GM08714 (cell line): ENCODE results near the gene MAGI1.
"Not testable (repeated sequence)": the region's sequence is repeated elsewhere in the genome, so short reads cannot be mapped to it uniquely, and the experiment has no call there.

Source experiments
- H3K4me3 ChIP-seq: fragments of 200-500 bp; sonication (Bioruptor generic); 2 replicates; pipeline ENCODE4 v1.5.1; 2014; ENCODE audit warnings: mild to moderate bottlenecking, low read length, inconsistent platforms
- ZNF274 ChIP-seq: IDR thresholded peaks from 2 replicates; pipeline ENCODE4 v1.6.1; 2012; ENCODE audit warnings: mild to moderate bottlenecking, low read depth, low read length

The MAGI1 gene

DNA sequence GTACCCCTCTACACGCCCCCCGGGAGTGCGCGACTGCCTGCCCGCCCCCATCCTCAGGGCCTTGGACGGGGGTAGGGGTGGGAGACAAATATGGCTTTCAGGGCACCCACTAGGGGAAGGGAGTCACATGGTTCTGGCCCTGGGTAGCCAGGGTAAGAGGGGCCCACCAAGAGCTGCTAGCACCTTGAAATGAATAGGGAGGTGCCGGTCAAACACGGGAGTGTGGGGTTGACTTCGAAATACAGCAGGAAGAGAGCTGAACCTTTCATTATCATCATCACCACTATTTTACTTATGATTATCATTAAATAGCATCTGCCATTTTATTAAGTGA is 489.1 kb downstream of the MAGI1 start:
- no peak overlapping the region for H3K4me3 ChIP-seq
- TF ChIP-seq ZNF274: no peak

DNA sequence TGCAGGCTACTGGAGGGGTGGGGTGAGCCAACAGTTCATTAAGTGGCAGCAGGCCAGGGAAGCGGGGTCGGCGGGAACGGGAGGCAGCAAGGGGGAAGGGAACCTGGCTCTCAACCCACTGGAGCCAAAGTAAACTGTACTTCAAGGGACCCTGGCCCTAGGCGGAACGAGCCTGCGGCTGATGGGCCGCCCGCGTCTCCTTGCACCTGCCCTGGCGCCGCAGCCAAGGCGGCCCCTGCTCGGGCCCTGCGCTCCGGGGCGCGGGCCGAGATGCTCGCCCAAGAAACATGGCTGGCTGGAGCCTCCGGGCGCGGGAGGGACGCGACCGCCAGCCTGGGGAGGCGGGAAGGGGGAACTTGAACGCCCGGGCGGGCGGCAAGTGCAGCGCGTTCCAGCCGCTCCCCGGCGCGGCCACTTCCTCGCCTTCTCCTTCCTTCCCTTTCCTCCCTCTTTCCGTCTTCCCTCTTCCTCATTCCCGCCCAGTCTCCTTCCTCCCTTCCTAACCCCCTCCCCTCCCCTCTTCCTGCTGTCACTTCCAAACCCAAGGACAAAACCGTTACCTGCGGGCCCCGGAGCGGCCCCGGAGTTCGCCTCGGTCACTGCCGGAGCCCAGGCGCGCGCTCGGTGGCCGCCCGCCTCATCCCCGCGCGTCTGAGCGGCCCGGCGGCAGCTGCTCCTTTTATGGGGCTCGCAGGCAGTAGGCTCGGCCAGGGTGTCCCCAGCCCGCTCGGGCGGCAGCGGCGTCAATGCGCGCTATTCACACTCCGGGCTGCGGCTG is 489.7 kb downstream of the MAGI1 start:
- TF ChIP-seq ZNF274: no peak
- H3K4me3 ChIP-seq: no peak overlapping the region

DNA sequence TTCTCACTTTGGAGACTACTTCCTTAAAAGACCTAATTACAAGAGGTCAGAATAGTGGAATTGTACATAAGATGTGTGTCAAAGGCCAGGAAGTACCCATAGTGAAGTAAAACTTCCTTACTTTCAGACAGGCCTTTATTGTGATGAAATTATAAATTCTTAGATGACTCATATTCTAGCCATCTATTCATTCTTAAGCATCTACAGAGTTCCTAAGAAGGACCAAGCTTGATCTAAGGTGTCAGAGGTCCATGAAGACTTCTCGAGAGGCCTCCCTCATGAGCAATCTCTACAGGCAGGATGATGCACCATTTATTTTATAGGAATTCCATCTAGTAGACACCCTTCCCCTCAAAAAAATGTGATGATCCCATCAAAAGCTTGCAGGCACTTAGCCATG is 493.3 kb downstream of the MAGI1 start:
- H3K4me3 ChIP-seq: no peak overlapping the region
- TF ChIP-seq ZNF274: no peak

DNA sequence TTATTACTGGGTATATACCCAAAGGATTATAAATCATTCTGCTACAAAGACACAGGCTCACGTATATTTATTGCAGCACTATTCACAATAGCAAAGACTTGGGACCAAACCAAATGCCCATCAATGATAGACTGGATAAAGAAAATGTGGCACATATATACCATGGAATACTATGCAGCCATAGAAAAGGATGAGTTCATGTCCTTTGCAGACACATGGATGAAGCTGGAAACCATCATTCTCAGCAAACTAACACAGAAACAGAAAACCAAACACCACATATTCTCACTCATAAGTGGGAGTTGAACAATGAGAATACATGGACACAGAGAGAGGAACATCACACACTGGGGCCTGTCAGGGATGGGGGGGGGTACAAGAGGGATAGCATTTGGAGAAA is 495.3 kb downstream of the MAGI1 start:
- not testable (repeated sequence) for H3K4me3 ChIP-seq

DNA sequence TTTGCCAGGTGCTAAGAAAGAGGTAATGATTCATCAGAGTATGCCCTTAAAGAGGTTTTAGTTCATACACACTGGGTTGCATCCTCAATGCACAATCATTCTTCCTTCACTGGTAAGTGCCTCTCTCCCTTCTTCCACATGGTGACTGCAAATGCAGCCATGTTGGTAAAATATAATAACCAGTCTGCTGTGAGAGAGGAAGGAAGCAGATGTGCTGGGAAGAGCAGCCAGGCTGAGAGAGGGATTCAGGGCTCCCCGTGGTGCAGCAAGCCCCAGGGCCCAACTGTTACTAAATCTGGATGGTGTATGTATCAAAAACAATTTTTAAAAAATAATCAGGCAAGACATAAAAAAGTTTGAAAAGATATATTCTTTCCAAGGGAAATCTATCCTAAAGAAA is 498.1 kb downstream of the MAGI1 start:
- H3K4me3 ChIP-seq: no peak overlapping the region
- no peak for TF ChIP-seq ZNF274

DNA sequence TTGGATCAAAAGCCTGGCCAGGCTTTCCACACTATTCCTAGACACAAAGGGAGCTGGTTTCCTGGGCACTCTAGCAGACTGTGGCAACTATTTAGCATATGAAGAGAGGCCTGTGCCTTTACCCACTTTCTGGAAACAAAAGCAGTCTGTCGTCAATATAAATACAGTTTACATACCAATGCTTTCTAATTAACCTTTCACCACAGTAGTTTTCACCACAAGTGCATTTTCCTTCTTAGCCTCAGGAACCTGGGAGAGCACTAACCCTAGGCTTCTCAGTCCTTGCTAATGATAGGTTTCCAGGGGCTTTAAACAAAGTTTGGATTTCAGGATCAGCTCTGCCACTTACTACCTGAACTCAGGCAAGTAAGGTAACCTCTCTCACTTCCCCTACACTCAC is 499.1 kb downstream of the MAGI1 start:
- no peak for TF ChIP-seq ZNF274
- no peak overlapping the region for H3K4me3 ChIP-seq

DNA sequence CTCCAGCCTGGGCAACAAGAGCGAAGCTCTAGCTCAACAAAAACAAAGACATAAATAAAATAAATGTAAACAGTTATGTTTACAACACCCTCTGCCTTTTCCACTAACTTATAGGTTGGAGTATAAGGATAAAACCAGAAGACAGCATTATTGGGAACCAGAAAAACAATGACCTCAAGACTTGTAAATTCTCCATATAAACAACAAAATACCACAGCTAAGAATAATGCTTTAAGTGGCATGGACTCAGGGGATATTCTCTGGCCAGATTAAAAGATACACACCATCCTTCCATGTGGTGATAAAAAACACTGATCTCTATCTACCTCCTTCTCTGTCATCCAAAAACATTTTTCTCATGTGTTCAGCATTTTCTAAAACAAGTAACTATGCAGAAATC is 500.6 kb downstream of the MAGI1 start:
- no peak for TF ChIP-seq ZNF274
- no peak overlapping the region for H3K4me3 ChIP-seq

DNA sequence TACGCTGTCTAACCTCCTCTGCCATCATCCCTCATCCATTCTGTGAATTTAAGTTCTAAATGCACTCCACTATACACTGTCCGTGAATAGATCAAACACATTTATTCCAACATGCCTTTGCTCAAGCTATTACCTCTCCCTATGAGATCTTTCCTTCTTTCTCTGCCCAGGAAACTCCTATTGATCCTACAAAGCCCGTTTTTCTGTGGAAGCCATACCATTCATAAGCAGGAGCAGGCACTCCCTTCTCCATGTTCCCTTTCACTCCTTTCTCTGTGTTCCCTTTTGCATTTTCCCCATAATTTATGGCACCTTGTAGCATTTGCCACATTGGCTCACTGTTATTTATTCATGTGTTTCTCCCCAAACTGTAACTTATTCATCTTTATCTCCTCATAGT is 501.6 kb downstream of the MAGI1 start:
- no peak overlapping the region for H3K4me3 ChIP-seq
- TF ChIP-seq ZNF274: no peak

DNA sequence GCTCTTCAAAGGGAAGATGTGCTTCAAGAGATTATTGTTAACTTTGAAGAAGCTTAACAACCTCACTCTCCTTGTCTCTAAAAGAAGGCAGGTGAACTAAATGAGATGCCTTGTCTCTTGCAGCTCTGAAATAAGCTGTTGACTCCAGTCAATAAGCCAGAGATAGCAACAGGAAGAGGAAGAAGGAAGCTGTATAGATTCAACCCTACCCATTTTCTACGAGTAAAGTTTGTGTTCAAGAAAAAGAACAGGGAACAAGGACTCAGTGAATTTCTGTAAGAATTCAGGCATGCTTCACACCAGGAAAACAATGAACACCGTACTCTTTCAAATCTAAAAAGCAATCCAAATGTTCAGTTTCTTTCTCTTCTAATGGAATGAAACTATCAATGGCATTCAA is 503.5 kb downstream of the MAGI1 start:
- H3K4me3 ChIP-seq: no peak overlapping the region
- TF ChIP-seq ZNF274: no peak

DNA sequence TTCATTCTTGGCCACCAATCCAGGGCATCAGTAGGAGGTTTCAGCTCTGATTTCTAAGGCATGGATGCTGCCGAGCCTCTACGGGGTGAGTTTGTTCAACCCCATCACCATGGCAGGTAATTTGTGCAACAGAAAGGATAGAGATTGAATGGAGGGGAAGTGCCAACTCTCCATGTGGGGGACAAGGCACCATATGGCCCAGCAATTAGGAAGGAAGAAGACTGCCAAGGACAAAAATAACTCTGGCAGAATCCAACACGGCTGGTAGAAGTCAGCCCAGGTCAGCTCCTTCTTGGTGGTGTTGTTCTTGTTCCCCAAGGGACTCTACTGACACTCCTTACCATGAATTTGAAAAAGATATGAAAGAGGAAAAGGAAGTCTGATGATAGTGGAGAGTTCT is 503.9 kb downstream of the MAGI1 start:
- no peak for TF ChIP-seq ZNF274
- no peak overlapping the region for H3K4me3 ChIP-seq

DNA sequence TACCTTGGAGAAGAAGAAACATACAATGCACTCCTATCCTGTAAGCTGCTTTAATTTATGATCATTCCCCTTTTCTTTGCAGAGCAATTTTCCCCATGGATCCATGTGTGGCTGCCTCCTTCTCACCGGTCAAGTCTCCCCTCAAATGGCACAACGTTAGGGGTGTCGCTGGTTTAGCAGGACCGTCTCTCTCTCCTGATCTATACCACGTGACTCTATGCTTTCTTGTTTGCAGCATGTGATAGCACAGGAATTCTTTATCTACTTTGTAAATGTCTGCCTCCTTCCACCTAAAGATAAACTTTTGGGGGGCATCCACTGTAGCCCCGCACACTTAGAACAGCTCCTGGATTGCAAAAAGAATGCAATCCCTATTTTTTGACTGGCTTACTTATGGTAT is 506.0 kb downstream of the MAGI1 start:
- TF ChIP-seq ZNF274: no peak
- H3K4me3 ChIP-seq: no peak overlapping the region

DNA sequence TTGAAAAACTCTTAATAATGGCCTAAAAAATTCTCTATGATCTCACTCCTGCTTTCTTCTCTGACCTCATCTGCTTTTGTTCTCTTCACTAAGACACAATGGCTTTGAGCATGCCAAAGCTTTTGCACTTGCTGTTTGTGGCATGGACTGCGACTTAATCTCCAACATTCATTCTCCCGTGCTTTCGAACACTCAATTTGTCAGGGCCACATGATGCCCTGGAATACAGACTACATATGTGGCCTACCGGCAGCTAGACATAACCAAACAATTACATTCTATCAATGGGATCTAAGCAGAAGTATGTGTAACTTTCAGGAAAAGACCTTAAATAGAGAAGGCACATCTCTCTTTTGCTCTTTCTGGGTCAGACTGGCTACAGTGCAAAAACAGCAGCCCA is 506.5 kb downstream of the MAGI1 start:
- no peak for TF ChIP-seq ZNF274
- H3K4me3 ChIP-seq: no peak overlapping the region

DNA sequence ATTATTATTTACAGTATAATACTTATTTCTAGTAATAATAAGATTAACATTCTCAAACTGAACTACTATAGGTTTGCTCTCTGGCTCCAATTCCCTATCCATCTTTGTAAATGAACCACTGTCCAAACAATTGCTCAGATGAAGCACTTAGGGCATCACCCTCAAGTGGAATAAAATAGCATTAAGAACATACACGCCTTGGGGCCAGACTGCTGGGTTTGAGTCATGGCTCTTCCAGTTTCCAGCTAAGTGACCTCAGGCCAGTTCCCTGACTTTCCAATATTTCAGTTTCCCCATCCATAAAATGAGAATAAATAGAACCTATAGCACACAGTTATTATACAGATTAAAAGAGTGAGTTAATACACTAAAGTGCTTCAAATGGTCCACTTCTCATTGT is 507.2 kb downstream of the MAGI1 start:
- H3K4me3 ChIP-seq: no peak overlapping the region
- TF ChIP-seq ZNF274: no peak

DNA sequence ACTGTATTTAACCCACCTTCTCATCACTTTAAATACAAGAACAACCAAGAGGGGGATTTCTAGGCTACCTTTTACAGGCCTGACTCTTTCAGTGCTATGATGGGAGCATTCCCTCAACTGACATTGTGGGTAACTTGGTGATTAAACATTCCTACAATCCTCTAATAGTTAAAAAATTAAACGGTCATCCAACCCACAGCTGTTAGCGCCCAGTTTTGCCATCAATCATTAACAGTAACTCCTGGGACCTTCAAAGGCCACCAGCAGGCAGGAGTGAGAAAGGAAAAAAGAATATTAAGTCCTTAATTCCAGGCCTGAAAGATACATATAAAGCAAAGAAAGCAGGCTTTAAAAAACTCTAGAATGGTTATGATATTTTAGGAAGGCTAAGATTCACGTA is 512.1 kb downstream of the MAGI1 start:
- TF ChIP-seq ZNF274: no peak
- H3K4me3 ChIP-seq: no peak overlapping the region

DNA sequence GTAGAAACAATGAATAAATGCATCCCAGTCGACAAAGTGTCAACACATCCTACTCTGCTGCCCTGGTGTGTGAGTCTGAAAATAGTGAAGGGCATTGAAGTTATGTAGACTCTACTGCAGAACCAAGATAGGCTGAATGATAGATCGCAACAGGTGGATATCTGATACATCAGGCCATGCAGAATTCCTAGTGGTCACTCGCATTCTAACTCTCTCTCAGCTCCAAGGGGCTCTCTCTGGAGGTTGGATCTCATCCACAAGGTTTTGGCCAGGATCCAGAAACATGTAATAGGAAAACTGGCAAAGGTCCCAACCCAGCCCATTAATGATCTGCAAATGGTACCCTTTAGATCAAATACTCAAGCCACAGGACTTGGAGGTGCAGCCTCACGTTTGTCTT is 514.1 kb downstream of the MAGI1 start:
- TF ChIP-seq ZNF274: no peak
- no peak overlapping the region for H3K4me3 ChIP-seq

DNA sequence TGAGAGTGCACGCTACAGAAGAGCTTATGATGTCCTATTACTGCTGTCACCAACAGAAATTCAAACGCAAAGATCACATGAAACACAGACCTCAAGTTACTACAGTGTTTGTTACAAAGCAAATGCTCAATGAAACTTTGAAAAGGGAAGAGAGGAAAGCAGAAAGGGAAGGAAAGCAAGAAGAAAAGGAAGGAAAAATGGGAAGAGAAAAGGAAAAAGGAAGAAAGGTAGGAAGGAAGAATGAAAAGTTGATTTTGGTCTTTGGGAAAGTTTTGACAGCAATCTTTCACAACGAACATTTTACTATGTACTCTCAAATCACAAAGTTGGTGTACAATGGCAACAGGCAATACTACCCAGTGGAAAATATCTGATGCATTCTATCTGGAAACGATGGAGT is 514.8 kb downstream of the MAGI1 start:
- no peak for TF ChIP-seq ZNF274
- no peak overlapping the region for H3K4me3 ChIP-seq
